ENCODE results near the gene PSMA5. TPM values are rescaled to one million over a fixed set of nuclear protein-coding genes. Genes with fewer than 3 reads are reported as not detected.

The PSMA5 gene
- total RNA-seq, 1 experiment from 2014 or later = 103 TPM

GRCh38 chr1:109443476-109443875 lies 17.2 kb upstream of the PSMA5 start:
- in situ Hi-C loops (cut with HindIII; ENCODE audit: low pct_unique_long_range_greater_than_20kb, low sequenced_read_pairs) = no loop called here
- DNase-seq (ENCODE audit: low read depth, low spot score) = no peak

- DNase-seq (ENCODE audit: low read depth, low spot score) = no peak
- in situ Hi-C loops (cut with HindIII; ENCODE audit: low pct_unique_long_range_greater_than_20kb, low sequenced_read_pairs) = no loop called here
These were observed 14.8 kb upstream of the PSMA5 start for GRCh38 chr1:109441069-109441468.

GRCh38 chr1:109438798-109439297 lies 12.6 kb upstream of the PSMA5 start:
- peak; percentile 22 for DNase-seq (ENCODE audit: low read depth, low spot score)
- in situ Hi-C loops (cut with HindIII; ENCODE audit: low pct_unique_long_range_greater_than_20kb, low sequenced_read_pairs) = no loop called here

- in situ Hi-C loops (cut with HindIII; ENCODE audit: low pct_unique_long_range_greater_than_20kb, low sequenced_read_pairs) = no loop called here
- no peak for DNase-seq (ENCODE audit: low read depth, low spot score)
These were observed 8.2 kb upstream of the PSMA5 start for GRCh38 chr1:109434484-109434883.

GRCh38 chr1:109433322-109433721 lies 7.1 kb upstream of the PSMA5 start:
- DNase-seq (ENCODE audit: low read depth, low spot score) = peak; percentile 36
- in situ Hi-C loops (cut with HindIII; ENCODE audit: low pct_unique_long_range_greater_than_20kb, low sequenced_read_pairs) = no loop called here

GRCh38 chr1:109432336-109432735 lies 6.1 kb upstream of the PSMA5 start:
- in situ Hi-C loops (cut with HindIII; ENCODE audit: low pct_unique_long_range_greater_than_20kb, low sequenced_read_pairs) = no loop called here

GRCh38 chr1:109427171-109427467 lies 871 bp upstream of the PSMA5 start:
- in situ Hi-C loops (cut with HindIII; ENCODE audit: low pct_unique_long_range_greater_than_20kb, low sequenced_read_pairs) = no loop called here
- no peak for DNase-seq (ENCODE audit: low read depth, low spot score)

More at GRCh38 chr1:109432336-109432735, 6.1 kb upstream of the PSMA5 start:
- DNase-seq (ENCODE audit: low read depth, low spot score) = no peak

GRCh38 chr1:109425391-109426280 lies 612 bp downstream of the PSMA5 start:
- in situ Hi-C loops (cut with HindIII; ENCODE audit: low pct_unique_long_range_greater_than_20kb, low sequenced_read_pairs) = no loop called here
- DNase-seq (ENCODE audit: low read depth, low spot score) = peak; percentile 21

GRCh38 chr1:109423498-109423897 lies 2.8 kb downstream of the PSMA5 start:
- in situ Hi-C loops (cut with HindIII; ENCODE audit: low pct_unique_long_range_greater_than_20kb, low sequenced_read_pairs) = no loop called here

GRCh38 chr1:109412551-109412950 lies 13.7 kb downstream of the PSMA5 start:
- in situ Hi-C loops (cut with HindIII; ENCODE audit: low pct_unique_long_range_greater_than_20kb, low sequenced_read_pairs) = no loop called here
- DNase-seq (ENCODE audit: low read depth, low spot score) = peak; percentile 84

More at GRCh38 chr1:109423498-109423897, 2.8 kb downstream of the PSMA5 start:
- no peak for DNase-seq (ENCODE audit: low read depth, low spot score)

GRCh38 chr1:109404838-109405237 lies 21.4 kb downstream of the PSMA5 start:
- in situ Hi-C loops (cut with HindIII; ENCODE audit: low pct_unique_long_range_greater_than_20kb, low sequenced_read_pairs) = no loop called here
- no peak for DNase-seq (ENCODE audit: low read depth, low spot score)

GRCh38 chr1:109402025-109402424 lies 24.2 kb downstream of the PSMA5 start:
- in situ Hi-C loops (cut with HindIII; ENCODE audit: low pct_unique_long_range_greater_than_20kb, low sequenced_read_pairs) = no loop called here
- no peak for DNase-seq (ENCODE audit: low read depth, low spot score)

- DNase-seq (ENCODE audit: low read depth, low spot score) = no peak
- in situ Hi-C loops (cut with HindIII; ENCODE audit: low pct_unique_long_range_greater_than_20kb, low sequenced_read_pairs) = no loop called here
These were observed 26.1 kb downstream of the PSMA5 start for GRCh38 chr1:109400035-109400655.

GRCh38 chr1:109399326-109399957 lies 26.8 kb downstream of the PSMA5 start:
- DNase-seq (ENCODE audit: low read depth, low spot score) = peak; percentile 92
- in situ Hi-C loops (cut with HindIII; ENCODE audit: low pct_unique_long_range_greater_than_20kb, low sequenced_read_pairs) = no loop called here

GRCh38 chr1:109398343-109399225 lies 27.7 kb downstream of the PSMA5 start:
- no peak for DNase-seq (ENCODE audit: low read depth, low spot score)
- in situ Hi-C loops (cut with HindIII; ENCODE audit: low pct_unique_long_range_greater_than_20kb, low sequenced_read_pairs) = no loop called here

- DNase-seq (ENCODE audit: low read depth, low spot score) = peak; percentile 94
- in situ Hi-C loops (cut with HindIII; ENCODE audit: low pct_unique_long_range_greater_than_20kb, low sequenced_read_pairs) = no loop called here
These were observed 28.5 kb downstream of the PSMA5 start, which contains the start of gene SORT1 for GRCh38 chr1:109397581-109398342. TSS of gene SORT1 (minus strand) at chr1:109397918. CDS start at chr1:109397892, 26 bp downstream.
